Activated CD4-positive, alpha-beta T cell treated with anti-CD3 and anti-CD28 coated beads, Interleukin-2, amount 10 ng/mL, durations not matched to agents 24 days and 14 days (primary cell): ENCODE measurements around the gene L3MBTL2. TPM values are rescaled to one million over a fixed set of nuclear protein-coding genes. Genes with fewer than 3 reads are reported as not detected.

Source experiments
- DNase-seq: peaks from one replicate; pipeline ENCODE4 v3.0.0; 2022
- H3K27ac Mint-ChIP-seq: one replicate; pipeline ENCODE4 v1.8.0; 2022; ENCODE audit warnings: mild to moderate bottlenecking, mixed read lengths
- H3K27me3 Mint-ChIP-seq: one replicate; pipeline ENCODE4 v1.8.0; 2022; ENCODE audit warnings: mixed read lengths
- H3K36me3 Mint-ChIP-seq: one replicate; pipeline ENCODE4 v1.8.0; 2022; ENCODE audit warnings: low read depth, mild to moderate bottlenecking, mixed read lengths
- H3K4me1 Mint-ChIP-seq: one replicate; pipeline ENCODE4 v1.8.0; 2021; ENCODE audit warnings: mixed read lengths
- H3K4me3 Mint-ChIP-seq: one replicate; pipeline ENCODE4 v1.8.0; 2022; ENCODE audit warnings: mild to moderate bottlenecking, moderate library complexity, mixed read lengths
- H3K9me3 Mint-ChIP-seq: one replicate; pipeline ENCODE4 v1.8.0; 2021; ENCODE audit warnings: mixed read lengths
- intact Hi-C: fragments of 100-400 bp; cut with micrococcal nuclease; formaldehyde crosslinking; loops from one replicate; pipeline ENCODE4 v1.15.1; 2023
- total RNA-seq: library from RNA; stranded (reverse); gene quantifications from 2 replicates; pipeline ENCODE4 v1.2.3, GENCODE V29; 2022

L3MBTL2 gene
- total RNA-seq, 1 donor from 2014 or later, result 55.0 TPM

- H3K4me1 Mint-ChIP-seq, result peaks cover 8% of the 10 kb centered on the region
These were observed 11.3 kb upstream of the L3MBTL2 start for GRCh38 chr22:41193829-41194228.

GRCh38 chr22:41197038-41197972, 7.8 kb upstream of the L3MBTL2 start:
- Mint-ChIP-seq H3K27me3 (peaks cover 28% of the 10 kb centered on the region), H3K4me1 (peaks cover 8% of the 10 kb centered on the region), H3K9me3 (no peaks in the 10 kb centered on the region), H3K4me3 (peak overlapping the region; percentile 80), H3K36me3 (no peaks in the 10 kb centered on the region), H3K27ac (peak overlapping the region; percentile 63)
- peak; percentile 96 for DNase-seq
- intact Hi-C loops, result no loop called here

More at GRCh38 chr22:41193829-41194228, 11.3 kb upstream of the L3MBTL2 start:
- Mint-ChIP-seq H3K27me3 (peaks cover 18% of the 10 kb centered on the region), H3K9me3 (no peaks in the 10 kb centered on the region), H3K27ac (no peak overlapping the region), H3K36me3 (no peaks in the 10 kb centered on the region), H3K4me3 (no peak overlapping the region)
- intact Hi-C loops, result no loop called here
- no peak for DNase-seq

GRCh38 chr22:41198027-41198580, 7.0 kb upstream of the L3MBTL2 start:
- intact Hi-C loops, result no loop called here
- Mint-ChIP-seq H3K9me3 (no peaks in the 10 kb centered on the region), H3K27ac (no peak overlapping the region), H3K4me3 (peak overlapping the region; percentile 80), H3K4me1 (peaks cover 8% of the 10 kb centered on the region), H3K27me3 (peaks cover 27% of the 10 kb centered on the region), H3K36me3 (no peaks in the 10 kb centered on the region)
- peak; percentile 89 for DNase-seq

GRCh38 chr22:41201141-41201540, 4.0 kb upstream of the L3MBTL2 start:
- DNase-seq, result no peak
- Mint-ChIP-seq H3K9me3 (no peaks in the 10 kb centered on the region), H3K4me1 (peaks cover 23% of the 10 kb centered on the region), H3K4me3 (no peak overlapping the region), H3K36me3 (peaks cover 3% of the 10 kb centered on the region), H3K27me3 (peaks cover 33% of the 10 kb centered on the region), H3K27ac (no peak overlapping the region)
- intact Hi-C loops, result no loop called here

GRCh38 chr22:41203118-41203517, 2.0 kb upstream of the L3MBTL2 start:
- H3K4me3 Mint-ChIP-seq, result no peak overlapping the region
- peaks cover 25% of the 10 kb centered on the region for H3K4me1 Mint-ChIP-seq
- peaks cover 27% of the 10 kb centered on the region for H3K27me3 Mint-ChIP-seq
- no peak for DNase-seq
- intact Hi-C loops, result no loop called here
- H3K36me3 Mint-ChIP-seq, result peaks cover 13% of the 10 kb centered on the region
- H3K27ac Mint-ChIP-seq, result no peak overlapping the region
- H3K9me3 Mint-ChIP-seq, result no peaks in the 10 kb centered on the region

- Mint-ChIP-seq H3K4me3 (peak overlapping the region; percentile 60), H3K27me3 (peaks cover 25% of the 10 kb centered on the region), H3K4me1 (peaks cover 20% of the 10 kb centered on the region), H3K27ac (peak overlapping the region; percentile 65), H3K36me3 (peaks cover 17% of the 10 kb centered on the region), H3K9me3 (no peaks in the 10 kb centered on the region)
- no peak for DNase-seq
- intact Hi-C loops, result loop anchor here (2.0 kb wide), 2 partner anchors 181 to 347 kb away; partner anchors contain the start of genes ST13 and XPNPEP3
These were observed 1.0 kb upstream of the L3MBTL2 start for GRCh38 chr22:41204066-41204465.

GRCh38 chr22:41206719-41207118, 1.6 kb downstream of the L3MBTL2 start:
- Mint-ChIP-seq H3K4me3 (peak overlapping the region; percentile 58), H3K27me3 (peaks cover 12% of the 10 kb centered on the region), H3K36me3 (peaks cover 23% of the 10 kb centered on the region), H3K4me1 (peaks cover 20% of the 10 kb centered on the region), H3K27ac (no peak overlapping the region), H3K9me3 (no peaks in the 10 kb centered on the region)
- intact Hi-C loops, result no loop called here
- no peak for DNase-seq

- Mint-ChIP-seq H3K27me3 (no peaks in the 10 kb centered on the region), H3K4me3 (peak overlapping the region; percentile 75), H3K36me3 (peaks cover 57% of the 10 kb centered on the region)
These were observed 10.3 kb downstream of the L3MBTL2 start for GRCh38 chr22:41215409-41215808.

GRCh38 chr22:41215926-41216325, 10.8 kb downstream of the L3MBTL2 start:
- Mint-ChIP-seq H3K4me1 (peaks cover 30% of the 10 kb centered on the region), H3K27me3 (no peaks in the 10 kb centered on the region), H3K36me3 (peaks cover 57% of the 10 kb centered on the region), H3K9me3 (no peaks in the 10 kb centered on the region), H3K4me3 (peak overlapping the region; percentile 75), H3K27ac (peak overlapping the region; percentile 25)
- intact Hi-C loops, result no loop called here
- DNase-seq, result no peak

More at GRCh38 chr22:41215409-41215808, 10.3 kb downstream of the L3MBTL2 start:
- Mint-ChIP-seq H3K27ac (no peak overlapping the region), H3K4me1 (peaks cover 30% of the 10 kb centered on the region), H3K9me3 (no peaks in the 10 kb centered on the region)
- intact Hi-C loops, result no loop called here
- no peak for DNase-seq

- H3K36me3 Mint-ChIP-seq, result peaks cover 62% of the 10 kb centered on the region
- no peak for DNase-seq
- H3K27ac Mint-ChIP-seq, result peak overlapping the region; percentile 89
- no peaks in the 10 kb centered on the region for H3K9me3 Mint-ChIP-seq
- H3K4me3 Mint-ChIP-seq, result peak overlapping the region; percentile 75
- intact Hi-C loops, result no loop called here
- peaks cover 30% of the 10 kb centered on the region for H3K4me1 Mint-ChIP-seq
- H3K27me3 Mint-ChIP-seq, result no peaks in the 10 kb centered on the region
These were observed 11.9 kb downstream of the L3MBTL2 start for GRCh38 chr22:41216984-41217383.

GRCh38 chr22:41217553-41218157, 12.5 kb downstream of the L3MBTL2 start:
- intact Hi-C loops, result no loop called here
- Mint-ChIP-seq H3K27ac (peak overlapping the region; percentile 89), H3K4me1 (peaks cover 30% of the 10 kb centered on the region), H3K9me3 (no peaks in the 10 kb centered on the region), H3K36me3 (peaks cover 58% of the 10 kb centered on the region), H3K4me3 (peak overlapping the region; percentile 75), H3K27me3 (no peaks in the 10 kb centered on the region)
- peak; percentile 87 for DNase-seq

- Mint-ChIP-seq H3K27me3 (no peaks in the 10 kb centered on the region), H3K27ac (peak overlapping the region; percentile 53), H3K4me1 (peaks cover under 1% of the 10 kb centered on the region), H3K36me3 (peaks cover 43% of the 10 kb centered on the region), H3K4me3 (no peak overlapping the region), H3K9me3 (no peaks in the 10 kb centered on the region)
- no peak for DNase-seq
- intact Hi-C loops, result no loop called here
These were observed 17.9 kb downstream of the L3MBTL2 start for GRCh38 chr22:41222846-41223507.

- Mint-ChIP-seq H3K4me1 (no peaks in the 10 kb centered on the region), H3K36me3 (peaks cover 43% of the 10 kb centered on the region), H3K27me3 (no peaks in the 10 kb centered on the region), H3K9me3 (no peaks in the 10 kb centered on the region), H3K4me3 (no peak overlapping the region), H3K27ac (no peak overlapping the region)
- intact Hi-C loops, result no loop called here
- DNase-seq, result no peak
These were observed 18.4 kb downstream of the L3MBTL2 start for GRCh38 chr22:41223535-41223934.
